Adrenal gland (tissue), 12 donors: ENCODE results near the gene DKK2. TPM values are rescaled to one million over a fixed set of nuclear protein-coding genes. Genes with fewer than 3 reads are reported as not detected.

Experiments
- DNase-seq, 7 donors: peaks; one replicate each; pipeline ENCODE4 v3.0.0-alpha.2; 2019 to 2020
- H3K27ac ChIP-seq, 5 donors: fragments of 200-600 bp; sonication (generic) in 4 of 5; 1 replicate in 3 of 5; 2 replicates in 2 of 5; pipeline versions ENCODE4 v1.5.1 to v1.8.0; 2016 to 2020; ENCODE audit warnings: mild to moderate bottlenecking in 1 of 5
- H3K27me3 ChIP-seq: fragments of 200-600 bp; 2 replicates; pipeline ENCODE4 v1.8.0; 2021
- H3K36me3 ChIP-seq, 2 donors: fragments of 200-600 bp; replicated peaks in 1 of 2; 1 replicate in 1 of 2; 2 replicates in 1 of 2; pipeline versions ENCODE4 v1.5.1 to v1.8.0; 2018 to 2022
- H3K4me1 ChIP-seq, 2 donors: fragments of 200-600 bp; replicated peaks in 1 of 2; 1 replicate in 1 of 2; 2 replicates in 1 of 2; pipeline versions ENCODE4 v1.5.1 to v1.8.0; 2018 to 2021
- H3K4me3 ChIP-seq, 4 donors: fragments of 200-600 bp; sonication (generic) in 3 of 4; one replicate each; pipeline ENCODE4 v1.5.1; 2016 to 2018
- H3K9me3 ChIP-seq, 3 donors: fragments of 200-600 bp; sonication (generic) in 1 of 3; replicated peaks in 1 of 3; 1 replicate in 2 of 3; 2 replicates in 1 of 3; pipeline versions ENCODE4 v1.5.1 to v1.8.0; 2016 to 2021
- CTCF ChIP-seq, 6 experiments: fragments of 450-650 bp in 4 of 6; fragments of 200-600 bp in 2 of 6; sonication (generic) in 1 of 6; IDR thresholded peaks; 1 replicate in 5 of 6; 2 replicates in 1 of 6; pipeline versions ENCODE4 v1.5.1 to v1.8.0; 2016 to 2021; ENCODE audit warnings: antibody characterized with exemption in 6 of 6, mild to moderate bottlenecking in 2 of 6, moderate library complexity in 1 of 6
- POLR2A ChIP-seq, 2 donors: fragments of 450-650 bp; IDR thresholded peaks; one replicate each; pipeline ENCODE4 v1.6.1; 2017; ENCODE audit warnings: antibody characterized with exemption in 2 of 2, mild to moderate bottlenecking in 2 of 2, moderate library complexity in 1 of 2
- WGBS, 4 donors: extraction: QIAGEN DNeasy Blood & Tissue Kit in 2 of 4; methylation state at CpG; one replicate each; pipeline versions ENCODE4 v1.1.5 to v1.1.7; 2013 to 2017; 5-methylcytosine and 5-hydroxymethylcytosine counted together
- intact Hi-C, 2 donors: fragments of 100-400 bp; cut with DNase I; formaldehyde crosslinking; loops; one replicate each; pipeline versions ENCODE4 v1.14.1 to v1.15.0; 2022 to 2023
- polyA plus RNA-seq, 3 donors: library from polyadenylated mRNA; stranded (reverse); fragments of 200-250 nt in 2 of 3; fragments of 350-450 nt in 1 of 3; fragmentation: Illumina TruSeq in 1 of 3; extraction: RNeasy Lipid Tissue Mini Kit (QIAGEN cat#74804) in 1 of 3; gene quantifications; one replicate each; pipeline ENCODE4 v1.2.3, GENCODE V29; 2013 to 2014
- total RNA-seq, 9 donors: library from RNA; depleted of rRNA in 4 of 9; stranded (reverse); fragments of >200 nt in 4 of 9; fragments of 120-200 nt in 1 of 9; fragmentation: NEBNext Ultra II Directional in 1 of 9; extraction: Animal tissue kit (Norgen Biotek cat#: 25700) in 1 of 9; gene quantifications; one replicate each; pipeline versions ENCODE4 v1.1.0 to v1.2.4, GENCODE V29; 2013 to 2023
- donor health status: healthy with polysubstance abuse.
- donor health status: Bipolar disorder and iron deficiency.
- donor health status: DM: yes; HTN: yes; CAD: no.
- donor health status: DM: no; HTN: no; CAD: no.
- donor health status: DM: no; HTN: no; CAD: no.
- donor health status: DM: yes; HTN: yes; CAD: no.

The DKK2 gene
- total and polyA plus RNA-seq, 12 donors, result 0.14 to 9.9 (median 0.63) TPM

- Histone ChIP-seq H3K9me3 (peaks cover 0 to 15% (median 0%) of the 10 kb centered on the region in 3 donors), H3K36me3 (no peaks in the 10 kb centered on the region), H3K4me3 (no peak overlapping the region), H3K27me3 (no peaks in the 10 kb centered on the region), H3K27ac (no peak overlapping the region), H3K4me1 (no peaks in the 10 kb centered on the region)
- intact Hi-C loops, result no loop called here
- DNase-seq, result no peak
- WGBS, 4 donors, result 83 to 100% (median 95%) methylated on average over 1 of the region's 1 CpG
- TF ChIP-seq POLR2A (IDR thresholded peaks at IDR 0.05) (no peak), CTCF (IDR thresholded peaks at IDR 0.05) (no peak)
Observed at GRCh38 chr4:107046261-107046660, 10.1 kb upstream of the DKK2 start.

- DNase-seq, result no peak
- 32 to 53% (median 49%) methylated on average over 1 of the region's 1 CpG for WGBS, 4 donors
- H3K36me3 ChIP-seq, result no peaks in the 10 kb centered on the region
- intact Hi-C loops, result no loop called here
- H3K27ac ChIP-seq, result no peak overlapping the region
- H3K4me3 ChIP-seq, result no peak overlapping the region
- peaks cover 0 to 15% (median 0%) of the 10 kb centered on the region in 3 donors for H3K9me3 ChIP-seq
- H3K4me1 ChIP-seq, result no peaks in the 10 kb centered on the region
- H3K27me3 ChIP-seq, result peaks cover 2% of the 10 kb centered on the region
- TF ChIP-seq CTCF (IDR thresholded peaks at IDR 0.05), result peak in 2 of 6 experiments; percentile 11 to 18
- no peak for TF ChIP-seq POLR2A (IDR thresholded peaks at IDR 0.05)
Observed at GRCh38 chr4:107044170-107044569, 8.1 kb upstream of the DKK2 start.

GRCh38 chr4:107037199-107037584 is 1.1 kb upstream of the DKK2 start:
- Histone ChIP-seq H3K36me3 (no peaks in the 10 kb centered on the region), H3K4me3 (no peak overlapping the region), H3K9me3 (no peaks in the 10 kb centered on the region), H3K4me1 (peaks cover 0 to 18% of the 10 kb centered on the region in 2 donors), H3K27ac (no peak overlapping the region), H3K27me3 (peaks cover 44% of the 10 kb centered on the region)
- DNase-seq, result peak in 4 of 7 donors; percentile 14 to 28 (median 20)
- TF ChIP-seq CTCF (IDR thresholded peaks at IDR 0.05), result peak in 1 of 6 experiments; percentile 25
- TF ChIP-seq POLR2A (IDR thresholded peaks at IDR 0.05), result no peak
- 0 to 7% (median 2%) methylated on average over 3 to 19 of the region's 19 CpGs for WGBS, 4 donors
- intact Hi-C loops, result no loop called here

GRCh38 chr4:107036584-107037198 is 578 bp upstream of the DKK2 start:
- Histone ChIP-seq H3K36me3 (no peaks in the 10 kb centered on the region), H3K9me3 (no peaks in the 10 kb centered on the region), H3K4me3 (peak overlapping the region in 1 of 4 donors; percentile 47), H3K27ac (no peak overlapping the region), H3K27me3 (peaks cover 44% of the 10 kb centered on the region), H3K4me1 (peaks cover 0 to 18% of the 10 kb centered on the region in 2 donors)
- DNase-seq, result no peak
- WGBS, 4 donors, result 4 to 12% (median 5%) methylated on average over 19 of the region's 19 CpGs
- intact Hi-C loops, result no loop called here
- no peak for TF ChIP-seq POLR2A (IDR thresholded peaks at IDR 0.05)
